UCSD-AML1 (cell line): ENCODE results near the gene DCST1.

ENCODE experiments used
- DNase-seq: peaks from one replicate; lab custom pipeline; 2025; ENCODE audit not compliant: unreplicated experiment; lab: John Stamatoyannopoulos, UW

Gene DCST1

GRCh38 chr1:155030243-155030795 lies 3.3 kb upstream of the DCST1 start:
- no peak for DNase-seq

- no peak for DNase-seq
Measured at GRCh38 chr1:155030899-155031298, 2.7 kb upstream of the DCST1 start.

GRCh38 chr1:155032886-155033285 lies 738 bp upstream of the DCST1 start:
- no peak for DNase-seq

GRCh38 chr1:155034318-155035208 lies 939 bp downstream of the DCST1 start:
- no peak for DNase-seq

- no peak for DNase-seq
Measured at GRCh38 chr1:155035936-155036335, 2.3 kb downstream of the DCST1 start.

- peak; percentile 30 for DNase-seq
Measured at GRCh38 chr1:155037043-155037442, 3.4 kb downstream of the DCST1 start.

GRCh38 chr1:155037851-155038441 lies 4.3 kb downstream of the DCST1 start:
- no peak for DNase-seq

- DNase-seq: no peak
Measured at GRCh38 chr1:155038602-155039307, 5.1 kb downstream of the DCST1 start.

- no peak for DNase-seq
Measured at GRCh38 chr1:155039308-155039669, 5.7 kb downstream of the DCST1 start.

GRCh38 chr1:155040358-155041093 lies 6.9 kb downstream of the DCST1 start:
- no peak for DNase-seq

- DNase-seq: no peak
Measured at GRCh38 chr1:155042789-155043188, 9.2 kb downstream of the DCST1 start.

- no peak for DNase-seq
Measured at GRCh38 chr1:155043301-155043702, 9.7 kb downstream of the DCST1 start.

GRCh38 chr1:155043793-155044192 lies 10.2 kb downstream of the DCST1 start:
- DNase-seq: no peak

GRCh38 chr1:155044365-155044764 lies 10.7 kb downstream of the DCST1 start:
- no peak for DNase-seq

GRCh38 chr1:155044812-155045657 lies 11.4 kb downstream of the DCST1 start:
- DNase-seq: peak; percentile 80

- no peak for DNase-seq
Measured at GRCh38 chr1:155048449-155049334, 15.1 kb downstream of the DCST1 start.

GRCh38 chr1:155049651-155050559 lies 16.3 kb downstream of the DCST1 start:
- no peak for DNase-seq
